DOHH2 (cell line): ENCODE measurements around the gene ZNF839.
"Not testable (repeated sequence)": the region's sequence is repeated elsewhere in the genome, so short reads cannot be mapped to it uniquely, and the experiment has no call there.

Source experiments
- H3F3A ChIP-seq: fragments of 200-600 bp; sonication (generic), shearing (Covaris generic); 2 replicates; pipeline ENCODE4 v1.6.0; 2016; ENCODE audit warnings: antibody characterized with exemption, mild to moderate bottlenecking; ENCODE audit not compliant: control insufficient read depth, insufficient read depth
- H3K27ac ChIP-seq: fragments of 200-600 bp; sonication (generic); 2 replicates; pipeline ENCODE4 v1.5.1; 2014; ENCODE audit warnings: low read depth, mild to moderate bottlenecking, low read length, moderate library complexity
- H3K27me3 ChIP-seq: fragments of 200-600 bp; sonication (generic); 2 replicates; pipeline ENCODE4 v1.6.1; 2014; ENCODE audit warnings: mild to moderate bottlenecking, low read length, mixed read lengths; ENCODE audit not compliant: control insufficient read depth
- H3K36me3 ChIP-seq: fragments of 200-600 bp; sonication (generic); 2 replicates; pipeline ENCODE4 v1.6.1; 2014; ENCODE audit warnings: mild to moderate bottlenecking, low read length, moderate library complexity, mixed read lengths; ENCODE audit not compliant: control insufficient read depth
- H3K4me1 ChIP-seq: fragments of 200-600 bp; sonication (generic); 2 replicates; pipeline ENCODE4 v1.6.1; 2014; ENCODE audit warnings: mild to moderate bottlenecking, low read length, mixed read lengths; ENCODE audit not compliant: control insufficient read depth
- H3K4me2 ChIP-seq: fragments of 200-600 bp; sonication (generic); 2 replicates; pipeline ENCODE4 v1.6.0; 2014; ENCODE audit warnings: mild to moderate bottlenecking, low read length, moderate library complexity
- H3K4me3 ChIP-seq: fragments of 200-600 bp; sonication (generic); 2 replicates; pipeline ENCODE4 v1.5.1; 2014; ENCODE audit warnings: mild to moderate bottlenecking, low read length, mixed read lengths
- H3K79me2 ChIP-seq: fragments of 200-600 bp; sonication (generic); 2 replicates; pipeline ENCODE4 v1.6.1; 2014; ENCODE audit warnings: mild to moderate bottlenecking, low read length, mixed read lengths; ENCODE audit not compliant: control insufficient read depth
- H3K9me2 ChIP-seq: fragments of 200-600 bp; sonication (generic); replicated peaks from 2 replicates; pipeline ENCODE4 v1.6.1; 2014; ENCODE audit warnings: mild to moderate bottlenecking, low read length, mixed read lengths; ENCODE audit not compliant: control insufficient read depth
- H3K9me3 ChIP-seq: fragments of 200-600 bp; sonication (generic); 2 replicates; pipeline ENCODE4 v1.6.1; 2014; ENCODE audit warnings: antibody characterized with exemption, low read length, mixed read lengths; ENCODE audit not compliant: control insufficient read depth, insufficient read depth
- H4K20me1 ChIP-seq: fragments of 200-600 bp; sonication (generic); 2 replicates; pipeline ENCODE4 v1.6.0; 2014; ENCODE audit warnings: low read depth, mild to moderate bottlenecking, antibody characterized with exemption, low read length, moderate library complexity; ENCODE audit not compliant: control insufficient read depth, insufficient read depth
- EZH2phosphoT487 ChIP-seq: fragments of 200-600 bp; sonication (generic); IDR thresholded peaks from 2 replicates; pipeline ENCODE4 v1.6.1; 2017; ENCODE audit warnings: borderline replicate concordance, mild to moderate bottlenecking, antibody characterized with exemption, low read length, moderate library complexity, mixed read lengths
- TF ChIP-seq, protein P1 (sequence below): fragments of 200-600 bp; sonication (generic); IDR thresholded peaks from one replicate; pipeline ENCODE4 v1.5.1; 2014; ENCODE audit warnings: antibody characterized with exemption, mild to moderate bottlenecking, low read depth, low read length; ENCODE audit not compliant: poor library complexity, severe bottlenecking

Gene ZNF839

DNA sequence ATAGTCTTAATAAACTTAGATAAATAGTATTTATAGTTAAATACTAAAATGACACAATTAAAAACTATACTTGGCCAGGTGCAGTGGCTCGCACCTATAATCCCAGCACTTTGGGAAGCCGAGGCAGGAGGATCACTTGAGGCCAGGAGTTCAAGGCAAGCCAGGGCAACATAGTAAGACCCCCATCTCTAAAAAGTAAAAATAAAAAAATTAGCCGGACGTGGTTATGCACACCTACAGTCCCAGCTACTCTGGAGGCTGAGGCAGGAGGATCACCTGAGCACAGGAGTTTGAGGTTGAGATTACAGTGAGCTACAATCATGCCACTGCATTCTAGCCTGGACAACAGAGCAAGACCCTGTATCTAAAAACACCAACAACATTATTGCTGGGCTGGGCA is 27.1 kb downstream of the ZNF839 start:
- H3K27ac ChIP-seq = no peak overlapping the region
- H3K36me3 ChIP-seq = peaks cover 63% of the 10 kb centered on the region
- no peaks in the 10 kb centered on the region for H4K20me1 ChIP-seq
- no peaks in the 10 kb centered on the region for H3K4me1 ChIP-seq
- H3K9me2 ChIP-seq = no peaks in the 10 kb centered on the region
- H3F3A ChIP-seq = no peaks in the 10 kb centered on the region
- H3K4me2 ChIP-seq = no peak overlapping the region
- H3K27me3 ChIP-seq = no peaks in the 10 kb centered on the region
- TF ChIP-seq EZH2phosphoT487 = no peak
- TF ChIP-seq, protein P1, sequence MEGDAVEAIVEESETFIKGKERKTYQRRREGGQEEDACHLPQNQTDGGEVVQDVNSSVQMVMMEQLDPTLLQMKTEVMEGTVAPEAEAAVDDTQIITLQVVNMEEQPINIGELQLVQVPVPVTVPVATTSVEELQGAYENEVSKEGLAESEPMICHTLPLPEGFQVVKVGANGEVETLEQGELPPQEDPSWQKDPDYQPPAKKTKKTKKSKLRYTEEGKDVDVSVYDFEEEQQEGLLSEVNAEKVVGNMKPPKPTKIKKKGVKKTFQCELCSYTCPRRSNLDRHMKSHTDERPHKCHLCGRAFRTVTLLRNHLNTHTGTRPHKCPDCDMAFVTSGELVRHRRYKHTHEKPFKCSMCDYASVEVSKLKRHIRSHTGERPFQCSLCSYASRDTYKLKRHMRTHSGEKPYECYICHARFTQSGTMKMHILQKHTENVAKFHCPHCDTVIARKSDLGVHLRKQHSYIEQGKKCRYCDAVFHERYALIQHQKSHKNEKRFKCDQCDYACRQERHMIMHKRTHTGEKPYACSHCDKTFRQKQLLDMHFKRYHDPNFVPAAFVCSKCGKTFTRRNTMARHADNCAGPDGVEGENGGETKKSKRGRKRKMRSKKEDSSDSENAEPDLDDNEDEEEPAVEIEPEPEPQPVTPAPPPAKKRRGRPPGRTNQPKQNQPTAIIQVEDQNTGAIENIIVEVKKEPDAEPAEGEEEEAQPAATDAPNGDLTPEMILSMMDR = no peak
- H3K4me3 ChIP-seq = no peak overlapping the region
- no peaks in the 10 kb centered on the region for H3K79me2 ChIP-seq
- H3K9me3 ChIP-seq = no peaks in the 10 kb centered on the region

DNA sequence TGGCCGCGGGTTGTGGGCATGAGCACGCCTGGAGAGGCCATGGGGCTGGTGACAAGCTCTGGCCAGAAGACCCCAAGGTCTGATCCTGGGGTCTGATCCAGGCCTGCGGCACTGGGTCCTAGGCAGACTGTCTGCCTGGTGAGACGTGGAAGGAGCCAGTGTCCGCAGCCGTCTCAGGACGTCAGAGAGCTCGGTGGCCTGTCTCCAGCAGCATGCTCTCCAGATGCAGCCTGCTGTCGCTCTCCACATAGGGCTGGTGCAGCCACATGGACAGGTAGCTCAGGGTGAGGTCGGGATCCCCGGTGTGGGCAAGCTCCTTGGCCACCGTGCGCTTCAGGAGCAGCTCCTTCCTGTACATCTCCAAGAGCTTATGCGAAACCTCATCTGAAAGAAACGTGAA is 28.8 kb downstream of the ZNF839 start:
- Histone ChIP-seq H3F3A (no peaks in the 10 kb centered on the region), H3K79me2 (no peaks in the 10 kb centered on the region), H3K4me3 (no peak overlapping the region), H3K27me3 (no peaks in the 10 kb centered on the region), H3K4me2 (no peak overlapping the region), H3K9me3 (no peaks in the 10 kb centered on the region), H3K9me2 (no peaks in the 10 kb centered on the region), H4K20me1 (no peaks in the 10 kb centered on the region), H3K4me1 (no peaks in the 10 kb centered on the region), H3K27ac (no peak overlapping the region), H3K36me3 (peaks cover 65% of the 10 kb centered on the region)
- TF ChIP-seq, protein P1 = no peak
- TF ChIP-seq EZH2phosphoT487 = no peak

DNA sequence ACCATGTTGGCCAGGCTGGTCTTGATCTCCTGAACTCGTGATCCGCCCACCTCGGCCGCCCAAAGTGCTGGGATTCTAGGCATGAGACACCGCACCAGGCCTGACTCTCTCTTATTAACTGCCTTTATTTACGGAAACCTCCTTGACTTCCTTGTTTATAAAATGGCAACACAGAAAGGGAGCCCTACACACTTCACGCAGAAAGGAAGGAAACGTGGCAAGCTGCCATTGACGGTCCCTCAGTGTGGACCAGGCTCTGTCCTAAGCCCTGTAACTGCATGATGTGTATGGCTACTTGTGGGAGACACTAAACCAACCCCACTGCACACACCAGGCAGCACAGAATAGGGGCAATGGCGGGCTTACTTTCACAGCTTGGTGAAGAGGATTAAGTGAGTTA is 31.5 kb downstream of the ZNF839 start:
- no peaks in the 10 kb centered on the region for H3K4me1 ChIP-seq
- H3K27ac ChIP-seq = no peak overlapping the region
- H3K36me3 ChIP-seq = peaks cover 65% of the 10 kb centered on the region
- H3K4me3 ChIP-seq = no peak overlapping the region
- no peaks in the 10 kb centered on the region for H3K9me2 ChIP-seq
- no peaks in the 10 kb centered on the region for H3F3A ChIP-seq
- no peaks in the 10 kb centered on the region for H4K20me1 ChIP-seq
- H3K27me3 ChIP-seq = no peaks in the 10 kb centered on the region
- H3K4me2 ChIP-seq = no peak overlapping the region
- TF ChIP-seq EZH2phosphoT487 = no peak
- TF ChIP-seq, protein P1 = no peak
- H3K9me3 ChIP-seq = no peaks in the 10 kb centered on the region
- H3K79me2 ChIP-seq = no peaks in the 10 kb centered on the region

DNA sequence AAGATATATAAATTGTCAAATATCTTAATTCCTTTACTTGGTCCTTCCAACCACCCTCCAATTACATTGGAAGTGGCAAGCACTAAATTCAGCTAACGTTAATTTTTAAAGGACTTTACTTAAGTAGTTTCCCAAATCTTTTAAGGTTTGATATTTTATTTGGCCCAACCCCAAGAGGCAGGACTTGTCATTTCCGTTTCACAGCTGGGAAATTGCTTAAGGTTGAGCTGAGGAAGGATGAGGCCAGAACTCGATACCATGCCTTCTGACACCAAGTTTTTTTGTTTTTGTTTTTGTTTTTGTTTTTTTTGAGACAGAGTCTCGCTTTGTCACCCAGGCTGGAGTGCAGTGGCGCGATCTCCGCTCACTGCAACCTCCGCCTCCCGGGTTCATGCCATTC is 32.0 kb downstream of the ZNF839 start:
- H3K27ac ChIP-seq, H4K20me1 ChIP-seq, H3K27me3 ChIP-seq, H3K9me2 ChIP-seq, H3K4me3 ChIP-seq, H3F3A ChIP-seq, H3K9me3 ChIP-seq, H3K4me1 ChIP-seq, H3K4me2 ChIP-seq, H3K79me2 ChIP-seq: not testable (repeated sequence)
- H3K36me3 ChIP-seq = peaks cover 70% of the 10 kb centered on the region
